NOMO-1 treated with dmso at 0.1 percent for 144 hours (cell line): ENCODE measurements around the gene CHTF18.
"Not testable (repeated sequence)": the region's sequence is repeated elsewhere in the genome, so short reads cannot be mapped to it uniquely, and the experiment has no call there.

ENCODE experiments used
- DNase-seq: peaks from one replicate; lab custom pipeline; 2025; ENCODE audit not compliant: unreplicated experiment; lab: John Stamatoyannopoulos, UW

CHTF18 gene

DNA sequence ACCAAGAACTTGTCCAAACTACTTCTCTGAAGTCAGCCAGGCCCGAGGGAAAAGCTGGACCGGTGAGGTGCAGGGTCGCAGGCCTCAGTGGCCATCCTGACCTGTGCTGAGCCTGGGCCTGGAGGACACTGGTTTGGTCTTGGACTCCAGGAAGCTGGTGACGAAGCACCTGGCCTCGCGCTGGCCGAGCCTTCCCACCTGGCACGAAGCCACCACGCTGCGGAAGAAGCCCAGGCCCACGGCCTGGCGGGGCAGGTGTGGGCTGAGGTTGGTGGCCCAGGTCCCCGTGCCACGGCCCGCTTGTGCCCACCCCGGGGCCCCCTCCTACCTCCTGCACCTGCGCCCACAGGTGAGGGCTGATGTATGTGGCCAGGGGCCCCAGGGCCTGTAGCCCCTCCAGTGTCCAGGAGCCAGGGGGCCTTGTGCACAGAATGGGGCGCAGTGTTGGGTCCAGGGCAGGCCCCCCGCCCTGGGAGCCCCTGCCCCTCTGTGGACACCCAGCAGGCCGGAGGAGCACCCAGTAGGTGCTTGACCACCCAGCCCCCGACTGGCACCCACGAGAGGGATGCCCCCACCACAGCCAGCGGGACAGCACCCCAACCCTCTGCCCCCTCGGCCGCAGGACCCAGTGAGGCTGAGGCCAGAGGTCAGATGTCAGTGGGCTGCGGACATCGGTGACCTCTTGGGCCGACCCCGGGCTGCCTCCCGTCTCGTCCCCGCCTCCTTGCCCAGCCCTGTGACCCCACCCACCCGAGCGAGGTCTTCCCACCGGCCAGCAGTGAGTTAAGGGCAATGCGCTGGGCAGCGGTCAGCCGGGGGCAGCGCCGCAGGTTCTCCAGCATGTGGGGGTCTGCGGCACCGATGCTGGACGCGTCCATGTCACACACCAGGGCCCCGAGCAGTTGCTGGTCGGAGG lies 14.1 kb upstream of the CHTF18 start:
- no peak for DNase-seq

DNA sequence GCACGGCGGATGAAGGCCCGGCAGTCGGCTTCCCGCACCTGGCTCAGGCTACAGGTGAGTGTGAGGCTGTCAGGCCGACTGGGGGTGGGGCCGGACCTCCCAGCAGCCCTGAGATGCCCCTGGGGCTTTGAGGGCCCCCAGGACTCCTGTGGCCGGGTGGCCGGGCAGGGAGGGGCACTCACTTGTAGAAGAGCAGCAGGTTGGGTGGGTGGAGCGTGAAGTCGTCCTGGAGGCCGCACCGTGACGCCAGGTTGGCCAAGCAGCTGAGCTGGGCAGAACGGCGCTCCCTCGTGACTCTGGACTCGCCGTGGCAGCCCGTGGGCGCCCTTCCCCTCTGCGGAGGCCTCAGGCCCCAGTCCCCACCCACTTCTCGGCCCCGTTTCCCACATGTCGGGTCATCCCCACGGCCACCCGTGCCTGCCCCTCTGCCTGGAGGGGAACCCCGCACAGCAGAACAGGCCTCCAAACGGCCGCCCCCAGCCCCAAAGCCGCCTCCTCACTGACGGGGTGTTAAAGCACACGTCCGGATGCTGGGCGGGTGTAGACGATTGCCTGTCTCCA lies 13.1 kb upstream of the CHTF18 start:
- DNase-seq: no peak

DNA sequence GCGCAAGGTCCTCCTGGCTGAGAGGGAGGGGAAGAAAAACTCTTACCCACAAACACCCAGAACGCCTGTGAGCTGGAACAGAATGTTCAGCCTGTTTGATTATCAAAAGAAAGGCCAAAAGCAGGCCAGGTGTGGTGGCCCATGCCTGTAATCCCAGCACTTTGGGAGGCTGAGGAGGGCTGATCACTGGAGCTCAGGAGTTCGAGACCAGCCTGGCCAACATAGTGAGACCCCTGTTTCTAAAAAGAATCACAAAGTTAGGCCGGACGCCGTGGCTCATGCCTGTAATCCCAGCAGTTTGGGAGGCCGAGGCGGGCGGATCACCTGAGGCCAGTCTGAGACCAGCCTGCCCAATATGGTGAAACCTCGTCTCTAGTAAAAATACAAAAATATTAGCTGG lies 12.1 kb upstream of the CHTF18 start:
- not testable (repeated sequence) for DNase-seq

DNA sequence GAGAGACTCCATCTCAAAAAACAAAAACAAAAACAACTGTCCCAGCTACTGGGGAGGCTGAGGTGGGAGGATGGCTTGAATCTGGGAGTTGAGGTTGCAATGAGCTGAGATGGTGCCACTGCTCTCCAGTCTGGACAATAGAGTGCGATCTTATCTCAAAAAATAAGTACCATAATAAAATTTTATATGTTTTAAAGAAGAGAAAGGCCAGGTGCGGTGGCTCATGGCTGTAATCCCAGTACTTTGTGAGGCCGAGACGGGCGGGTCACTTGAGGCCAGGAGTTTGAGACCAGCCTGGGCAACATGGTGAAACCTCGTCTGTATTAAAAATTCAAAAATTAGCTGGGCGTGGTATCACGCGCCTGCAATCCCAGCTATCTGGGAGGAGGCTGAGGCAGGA lies 11.6 kb upstream of the CHTF18 start:
- DNase-seq: no peak

DNA sequence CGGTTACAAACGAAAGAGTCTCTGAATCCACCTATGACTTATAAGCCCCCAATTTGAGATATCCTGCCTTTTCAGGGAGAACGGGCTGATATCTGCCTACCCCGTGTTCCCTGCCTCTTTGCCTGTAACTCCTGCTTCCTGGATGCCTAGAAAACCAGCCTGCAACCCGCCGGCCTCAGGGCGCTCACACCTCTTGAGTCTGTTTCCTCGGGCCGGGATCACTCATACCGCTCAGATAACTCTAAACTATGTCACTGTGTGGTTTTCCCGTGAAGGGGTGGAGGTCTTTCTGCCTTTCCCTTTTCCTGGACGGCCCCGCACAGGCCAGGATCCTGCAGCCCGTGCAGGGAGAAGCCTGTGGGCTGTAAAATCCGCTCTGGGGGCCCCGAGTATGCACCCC lies 10.6 kb upstream of the CHTF18 start:
- no peak for DNase-seq

DNA sequence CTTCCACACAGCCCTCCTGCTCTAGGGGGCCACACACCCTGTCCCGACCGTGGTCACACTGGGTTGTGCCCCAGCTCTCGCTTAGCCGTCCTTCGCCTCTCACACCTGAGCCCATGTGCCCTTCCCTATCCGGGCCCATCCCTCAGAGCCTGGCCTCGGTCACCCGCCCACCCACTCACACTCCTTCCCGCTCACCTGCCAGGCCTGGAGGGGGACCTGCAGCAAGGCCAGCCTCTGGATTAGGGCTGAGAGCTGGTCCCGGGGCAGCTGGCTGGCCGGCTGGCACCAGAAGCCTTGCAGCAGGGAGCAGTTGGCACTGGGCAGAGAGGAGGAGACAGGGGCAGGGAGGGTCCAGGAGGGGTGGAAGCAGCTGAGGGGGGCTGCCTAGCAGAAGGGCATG lies 10.0 kb upstream of the CHTF18 start:
- no peak for DNase-seq

DNA sequence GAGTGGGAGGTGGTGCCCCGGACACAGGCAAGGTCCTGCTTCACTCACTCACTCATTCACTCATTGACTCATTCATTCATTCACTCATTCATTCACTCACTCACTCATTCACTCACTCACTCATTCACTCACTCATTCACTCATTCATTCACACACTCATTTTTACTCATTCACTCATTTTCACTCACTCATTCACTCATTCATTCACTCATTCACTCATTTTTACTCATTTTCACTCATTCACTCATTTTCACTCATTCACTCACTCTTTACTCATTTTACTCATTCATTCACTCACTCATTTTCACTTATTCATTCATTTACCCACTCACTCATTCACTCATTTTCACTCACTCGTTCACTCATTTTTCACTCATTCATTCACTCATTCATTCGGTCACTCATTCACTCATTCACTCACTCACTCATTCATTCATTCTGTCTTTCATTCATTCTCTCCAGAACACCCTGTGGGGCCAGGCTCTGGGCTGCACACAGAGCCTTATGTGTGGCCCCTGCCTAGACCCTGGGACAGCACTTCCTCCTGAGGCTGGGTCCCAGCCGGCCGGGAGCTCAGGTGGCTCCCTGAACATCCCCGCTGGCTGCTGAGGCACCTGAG lies 9.4 kb upstream of the CHTF18 start:
- DNase-seq: no peak

DNA sequence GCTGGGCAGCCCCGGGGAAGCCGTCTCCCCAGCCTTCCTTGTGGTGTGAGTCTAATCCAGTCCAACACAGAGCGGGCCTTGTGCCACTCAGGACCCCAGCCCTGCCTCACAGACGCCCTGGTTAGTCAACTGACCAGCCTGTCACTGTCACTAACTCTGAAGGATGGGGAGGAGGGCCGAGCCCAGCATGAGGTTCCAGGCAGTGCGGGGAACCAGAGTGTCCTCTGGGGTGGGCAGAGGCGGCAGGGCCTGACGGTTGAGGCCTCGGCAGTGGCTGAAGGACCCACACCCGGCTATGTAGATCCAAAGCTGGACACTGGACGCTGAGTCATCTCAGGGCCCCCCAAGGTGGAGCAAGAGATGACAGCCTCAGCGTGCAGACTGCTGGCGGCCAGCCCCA lies 8.9 kb upstream of the CHTF18 start:
- DNase-seq: no peak

DNA sequence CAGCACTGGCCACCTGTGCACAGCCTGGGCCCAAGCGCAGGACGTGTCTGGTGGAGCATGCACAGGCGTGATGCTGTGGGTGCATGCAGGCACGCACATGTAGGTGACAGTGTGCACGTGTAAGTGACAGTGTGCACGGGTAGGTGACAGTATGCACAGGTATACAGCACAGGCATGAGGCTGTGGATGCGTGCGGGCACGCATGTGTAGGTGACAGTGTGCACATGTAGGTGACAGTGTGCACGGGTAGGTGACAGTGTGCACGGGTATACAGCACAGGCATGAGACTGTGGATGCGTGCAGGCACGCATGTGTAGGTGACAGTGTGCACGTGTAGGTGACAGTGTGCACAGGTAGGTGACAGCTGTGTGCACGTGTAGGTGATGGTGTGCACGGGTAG lies 8.1 kb upstream of the CHTF18 start:
- DNase-seq: no peak

DNA sequence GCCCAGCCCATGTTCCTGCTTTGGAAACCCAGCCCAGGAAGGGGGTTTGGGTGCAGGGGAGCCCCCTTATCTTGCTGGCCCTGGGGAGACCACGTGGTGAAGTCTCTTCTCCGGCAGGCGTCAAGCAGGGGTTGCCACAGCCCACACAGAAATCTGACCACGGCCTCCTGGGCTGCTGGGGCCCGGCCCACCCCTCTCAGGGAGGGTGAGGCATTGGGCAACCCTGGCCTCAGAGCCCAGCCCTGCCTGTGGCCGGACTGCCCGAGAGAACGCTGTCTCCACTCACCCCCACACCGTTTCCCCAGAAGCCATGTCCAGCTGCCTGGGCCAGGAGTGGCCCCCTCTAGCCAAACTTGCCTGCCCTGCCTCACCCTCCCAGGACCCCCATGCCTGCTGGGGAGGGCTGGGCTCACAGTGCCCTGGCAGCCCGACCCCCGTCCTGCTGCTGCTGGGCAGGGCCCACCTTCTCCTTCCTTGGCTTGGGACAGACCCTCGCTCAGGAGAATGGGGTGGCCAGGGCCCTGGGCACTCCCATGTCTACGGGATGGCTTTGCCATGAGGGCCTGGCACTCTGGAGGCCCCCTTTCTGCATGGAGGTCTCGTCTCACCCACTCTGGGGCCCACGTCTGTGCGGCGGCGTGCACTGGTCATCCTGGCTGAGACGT lies 6.9 kb upstream of the CHTF18 start:
- no peak for DNase-seq

DNA sequence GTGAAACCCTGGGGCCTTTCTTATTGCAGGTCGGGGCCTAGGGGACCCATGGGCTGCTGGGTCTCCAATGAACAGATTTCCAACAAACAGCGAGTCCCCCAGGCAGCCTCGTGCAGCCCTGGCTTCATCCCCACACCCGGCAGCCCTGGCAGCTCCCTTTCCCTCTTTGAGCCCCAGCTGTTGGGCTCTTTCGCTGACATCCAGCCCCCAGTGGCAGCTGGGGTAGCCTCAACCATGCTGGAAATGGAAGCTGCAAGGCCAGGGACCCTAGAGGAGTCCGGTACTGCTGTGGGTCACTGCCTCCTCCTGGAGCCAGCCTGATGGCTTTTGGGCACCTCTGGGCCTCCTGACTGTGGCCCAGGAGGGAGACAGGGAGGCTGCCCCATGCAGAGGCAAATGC lies 6.2 kb upstream of the CHTF18 start:
- DNase-seq: no peak

DNA sequence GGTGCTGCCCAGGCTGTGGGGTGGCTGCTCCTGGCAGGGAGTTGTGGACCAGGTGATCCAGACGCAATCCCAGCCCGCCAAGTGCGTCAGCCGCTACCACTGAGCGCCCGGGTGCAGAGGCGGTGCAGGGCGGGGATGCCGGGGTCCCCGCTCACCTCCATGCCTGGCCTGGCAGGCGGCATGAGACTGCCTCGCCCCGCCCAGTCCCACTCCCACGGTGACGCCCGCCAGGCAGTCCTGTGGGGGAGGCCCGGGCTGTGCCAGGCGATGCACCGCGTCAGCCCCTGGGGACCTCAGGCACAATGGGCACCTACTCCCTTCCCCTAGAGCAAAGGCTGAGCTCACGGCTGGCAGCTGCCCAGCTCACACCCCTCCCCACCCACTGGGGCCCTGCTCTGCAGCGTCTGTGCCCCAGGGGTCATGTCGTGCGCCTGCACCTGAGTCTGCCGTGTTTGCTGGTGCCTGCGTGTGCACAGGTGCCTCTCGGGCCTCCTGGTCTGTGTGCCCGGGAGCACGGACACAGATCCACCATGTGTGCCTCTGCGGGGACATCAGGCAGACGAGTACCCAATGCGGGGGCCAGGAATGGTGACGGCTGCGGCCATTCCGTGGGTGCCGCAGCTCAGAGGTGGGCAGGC lies 5.5 kb upstream of the CHTF18 start:
- no peak for DNase-seq

DNA sequence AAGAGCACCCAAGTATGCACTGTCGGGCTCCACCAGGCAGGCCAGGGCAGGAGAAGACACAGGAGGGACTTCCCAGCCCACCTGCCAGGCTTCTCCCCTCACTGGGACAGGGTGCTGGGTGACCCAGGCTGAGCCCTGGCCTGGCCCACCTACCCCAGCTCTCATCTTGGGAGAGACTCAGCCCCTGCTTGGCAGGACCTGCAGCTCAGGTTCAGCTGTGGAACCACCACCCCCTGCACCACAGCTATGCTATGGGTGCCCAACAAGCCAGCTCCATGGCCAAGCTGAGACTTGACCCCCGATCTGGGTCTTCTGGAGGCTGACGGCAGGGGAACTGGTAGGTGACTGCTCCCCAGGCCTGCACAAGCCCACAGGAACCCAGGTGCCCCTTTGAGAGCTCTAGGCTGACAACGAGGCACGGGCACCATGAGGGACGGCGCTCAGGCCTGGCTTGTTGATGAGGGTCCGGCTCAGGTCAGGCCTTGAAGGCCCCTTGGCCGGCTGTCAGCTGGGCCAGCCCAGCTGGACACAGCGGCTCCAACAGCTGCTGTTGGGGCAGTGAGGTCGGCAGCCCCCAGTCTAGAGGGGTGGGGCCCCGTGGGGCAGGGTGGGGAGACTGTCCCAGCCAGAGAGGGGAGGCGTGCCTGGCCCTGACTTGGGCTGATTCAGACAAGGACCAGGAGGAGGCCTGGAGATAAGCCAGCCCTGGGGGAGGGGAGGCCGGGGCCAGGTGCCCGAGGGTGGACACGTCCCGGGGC lies 4.8 kb upstream of the CHTF18 start:
- no peak for DNase-seq

DNA sequence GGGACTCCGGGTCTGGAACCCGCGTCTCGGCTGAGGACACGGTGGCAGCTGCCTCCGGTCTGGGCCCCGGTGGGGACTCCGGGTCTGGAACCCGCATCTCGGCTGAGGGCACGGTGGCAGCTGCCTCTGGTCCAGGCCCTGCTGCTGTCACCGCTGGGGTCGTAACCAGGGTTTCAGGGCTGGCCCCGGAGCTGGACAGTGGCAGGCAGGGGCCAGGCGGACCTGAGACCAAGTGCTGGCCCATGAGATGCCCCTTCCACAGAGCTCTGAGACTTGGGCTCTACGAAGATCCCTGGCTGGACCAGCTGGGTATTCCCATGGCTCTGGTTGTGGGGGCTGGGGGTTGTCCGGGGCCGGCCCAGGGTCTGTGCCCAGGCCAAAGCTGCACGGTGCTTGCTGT lies 4.0 kb upstream of the CHTF18 start:
- DNase-seq: no peak

DNA sequence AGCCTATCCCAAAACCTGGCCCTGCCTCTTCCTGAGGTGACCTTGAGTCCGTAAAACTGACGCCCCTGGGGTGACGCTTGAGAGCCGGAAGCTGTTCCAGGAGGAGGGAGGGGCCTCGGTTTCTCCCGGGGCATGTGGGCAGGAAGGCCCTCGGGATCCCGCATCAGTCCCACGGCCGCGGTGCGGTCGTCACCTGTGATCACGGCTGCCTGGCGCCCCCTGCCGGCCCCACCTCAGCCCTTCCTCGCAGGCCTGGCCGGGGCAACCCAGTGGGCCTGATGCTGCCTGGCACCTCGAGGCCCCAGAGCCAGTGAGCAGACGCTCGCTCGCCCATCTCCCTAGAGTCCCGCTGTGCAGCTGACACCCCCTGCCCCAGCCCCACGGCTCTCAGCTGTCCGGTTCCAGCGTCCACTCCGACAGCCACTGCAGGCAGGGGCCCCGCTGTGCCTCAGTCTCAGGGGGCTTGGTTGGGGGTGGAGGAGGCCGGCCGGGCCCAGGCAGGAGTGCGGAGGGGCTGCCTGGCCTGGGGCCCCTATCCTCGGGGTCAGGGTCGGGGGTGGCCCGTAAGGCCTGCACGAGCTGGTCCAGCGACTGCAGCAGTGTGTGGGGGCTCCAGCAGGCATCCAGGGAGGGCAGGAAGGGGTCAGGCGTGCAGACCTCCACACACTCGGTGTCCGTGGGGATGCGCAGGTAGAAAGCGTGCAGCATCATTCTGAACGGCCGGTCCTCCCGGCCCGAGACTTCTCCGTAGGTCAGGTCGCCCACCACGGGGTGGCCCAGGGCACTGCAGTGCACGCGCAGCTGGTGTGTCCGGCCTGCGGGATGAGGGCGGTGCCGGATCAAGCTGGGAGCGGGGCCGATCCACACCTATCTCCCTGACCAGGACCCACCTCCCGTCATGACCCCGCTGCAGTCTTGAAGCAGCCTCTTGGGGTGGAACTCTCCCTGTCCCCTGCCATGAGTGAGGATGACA lies 2.6 kb upstream of the CHTF18 start:
- peak; percentile 21 for DNase-seq

DNA sequence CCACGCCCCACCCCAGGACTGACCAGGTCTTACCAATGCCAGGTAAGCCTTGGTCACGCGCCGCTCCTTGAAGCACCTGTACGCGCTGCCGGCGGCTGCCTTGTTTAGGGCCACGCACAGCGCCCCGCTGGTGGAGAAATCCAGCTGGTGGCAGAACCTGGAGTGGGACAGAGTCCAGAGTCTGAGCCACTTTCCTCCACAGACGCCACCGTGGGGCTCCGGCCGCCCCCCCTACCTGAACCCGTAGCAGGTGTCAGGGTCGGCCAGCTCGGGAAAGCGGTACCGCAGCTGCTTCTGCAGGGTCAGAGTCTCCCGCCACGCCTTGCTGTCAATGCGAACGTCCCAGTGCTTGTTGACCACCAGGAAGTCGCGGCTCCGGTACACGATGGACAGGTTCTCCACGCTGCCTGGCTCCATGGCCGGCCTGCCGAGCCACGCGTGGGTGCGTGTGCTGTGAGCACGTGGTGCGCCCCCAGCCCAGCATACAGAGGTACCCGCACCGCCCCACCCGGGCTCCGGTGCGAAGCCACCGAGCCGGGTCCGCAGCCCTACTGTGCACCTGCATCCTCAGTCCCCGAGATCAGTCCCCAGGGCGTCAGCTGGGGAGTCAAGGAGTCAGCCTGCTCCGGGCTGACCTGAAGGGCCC lies 976 bp upstream of the CHTF18 start:
- no peak for DNase-seq

DNA sequence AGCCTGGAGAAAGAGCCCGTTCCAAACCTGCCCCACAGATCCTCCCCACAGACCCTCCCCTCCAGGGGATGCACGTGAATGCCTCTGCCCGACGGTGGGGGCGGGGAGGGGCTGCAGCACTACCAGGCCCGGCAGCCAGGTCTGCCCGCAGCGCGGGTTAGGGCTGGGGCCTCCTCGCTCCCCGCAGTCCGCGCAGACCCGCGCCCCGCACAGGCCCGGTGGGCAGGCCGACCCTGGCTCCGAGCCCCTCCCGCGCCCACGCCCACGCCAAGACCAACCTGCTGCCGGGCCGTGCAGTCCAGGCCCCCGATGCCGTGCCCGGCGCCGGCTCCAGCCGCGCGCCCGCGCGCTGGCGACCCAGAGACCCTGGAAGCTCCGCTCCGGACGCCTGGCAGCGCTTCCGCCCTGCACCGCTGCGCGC lies 432 bp upstream of the CHTF18 start, which contains the start of gene RPUSD1:
Gene RPUSD1, minus strand, starts transcription at position 404 of the 421 bp plus-strand sequence. CDS start 644 bp downstream, outside the sequence.
- no peak for DNase-seq

DNA sequence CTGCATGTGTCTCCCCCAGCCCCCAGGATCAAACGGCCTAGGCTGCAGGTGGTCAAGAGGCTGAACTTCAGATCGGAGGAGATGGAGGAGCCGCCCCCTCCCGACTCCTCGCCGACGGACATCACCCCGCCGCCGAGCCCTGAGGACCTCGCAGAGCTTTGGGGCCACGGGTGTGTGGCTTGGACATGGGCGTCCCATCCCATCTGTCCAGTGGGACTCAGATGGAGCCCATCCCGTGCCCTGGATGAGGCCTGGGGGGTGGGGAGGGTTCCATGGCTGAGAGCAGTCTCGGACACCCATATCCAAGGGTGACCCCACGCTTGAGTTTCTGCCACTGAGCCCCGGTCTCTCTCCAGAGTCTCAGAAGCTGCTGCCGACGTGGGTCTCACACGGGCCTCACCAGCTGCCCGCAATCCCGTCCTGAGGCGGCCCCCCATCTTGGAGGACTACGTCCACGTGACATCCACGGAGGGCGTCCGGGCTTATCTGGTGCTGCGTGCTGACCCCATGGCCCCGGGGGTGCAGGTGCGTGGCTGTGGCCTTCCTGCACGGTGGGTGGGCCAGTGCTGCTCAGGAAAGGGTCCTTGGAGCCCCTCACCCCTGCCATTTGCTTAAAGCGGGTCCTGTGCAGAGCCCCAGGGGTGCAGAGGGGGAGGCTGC lies 901 bp downstream of the CHTF18 start:
- DNase-seq: no peak
